ENCODE data around the gene KAZALD1.

The KAZALD1 gene

DNA sequence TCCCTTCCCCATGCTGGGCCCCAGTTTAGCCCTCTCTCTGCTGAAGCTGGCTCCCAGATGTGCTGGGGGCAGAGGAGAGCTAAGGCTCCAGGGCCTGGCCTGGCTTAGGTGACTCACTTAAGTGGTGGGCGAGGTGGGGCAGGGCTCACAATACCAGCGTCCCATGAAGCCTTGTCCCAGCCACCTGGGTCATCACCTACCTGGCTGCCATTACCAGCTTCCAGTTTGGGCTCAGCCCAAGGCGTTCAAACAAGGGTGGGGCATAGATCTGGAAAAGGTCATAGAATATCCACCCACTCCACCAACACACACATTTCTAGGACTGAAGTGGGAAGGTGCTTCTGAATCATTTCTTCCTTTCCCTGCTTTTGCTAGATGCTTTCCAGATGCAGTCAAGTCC lies 8.3 kb downstream of the KAZALD1 start:
- no peak for DNase-seq

DNA sequence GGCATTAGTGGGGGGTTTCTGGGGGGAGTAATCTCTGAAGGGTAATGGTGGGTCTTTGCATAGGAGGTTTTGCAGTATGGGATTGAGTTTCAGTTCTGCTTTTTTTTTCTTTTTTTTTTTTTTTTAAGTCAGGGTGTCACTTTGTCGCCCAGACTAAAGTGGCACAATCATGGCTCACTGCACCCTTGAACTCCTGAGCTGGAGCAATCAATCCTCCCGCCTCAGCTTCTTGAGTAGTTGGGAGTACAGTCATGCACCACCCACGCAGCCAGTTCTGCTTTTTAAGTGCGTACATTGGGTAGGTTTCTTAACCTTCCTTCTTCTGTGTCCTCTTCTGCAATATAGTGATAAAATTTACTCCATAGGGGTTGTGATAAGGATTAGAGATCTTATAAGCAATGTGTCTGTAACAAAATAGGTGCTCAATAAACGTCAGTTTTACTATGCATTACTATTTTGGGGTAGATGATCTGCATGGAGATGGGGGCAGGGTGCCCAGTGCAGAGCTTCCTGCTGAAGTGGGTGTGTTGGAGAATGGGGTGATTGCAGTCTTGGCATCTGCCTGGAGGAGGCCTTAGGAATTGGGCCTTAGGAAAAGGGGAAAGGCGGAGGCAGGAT lies 9.6 kb downstream of the KAZALD1 start:
- peak; percentile 84 for DNase-seq

DNA sequence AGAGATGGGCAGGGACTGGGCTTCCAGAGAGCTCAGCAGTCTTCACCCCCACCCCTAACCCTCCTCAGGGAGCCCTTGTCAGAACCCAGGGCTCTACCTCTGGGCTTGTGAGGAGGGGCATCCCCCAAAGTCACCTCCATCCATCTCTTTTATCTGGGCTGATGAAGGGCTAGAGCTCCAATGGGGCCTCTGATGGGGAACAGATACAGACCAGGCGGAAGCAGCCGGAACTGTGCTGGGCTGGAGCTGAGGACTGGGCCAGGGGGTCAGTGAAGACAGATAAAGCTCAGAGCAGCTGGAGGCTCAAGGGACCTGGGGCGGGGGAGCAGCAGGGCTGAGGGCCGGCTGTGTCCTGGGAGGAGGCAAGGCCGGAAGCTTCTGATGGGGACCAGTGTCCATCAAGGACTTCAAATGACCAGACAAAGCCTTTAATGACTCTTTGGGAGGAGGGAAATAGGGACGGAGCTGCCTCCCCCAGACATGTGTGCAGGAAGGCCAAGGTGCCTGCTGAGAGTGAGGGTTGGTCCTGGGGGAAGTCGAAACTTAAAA lies 10.2 kb downstream of the KAZALD1 start:
- DNase-seq = no peak

DNA sequence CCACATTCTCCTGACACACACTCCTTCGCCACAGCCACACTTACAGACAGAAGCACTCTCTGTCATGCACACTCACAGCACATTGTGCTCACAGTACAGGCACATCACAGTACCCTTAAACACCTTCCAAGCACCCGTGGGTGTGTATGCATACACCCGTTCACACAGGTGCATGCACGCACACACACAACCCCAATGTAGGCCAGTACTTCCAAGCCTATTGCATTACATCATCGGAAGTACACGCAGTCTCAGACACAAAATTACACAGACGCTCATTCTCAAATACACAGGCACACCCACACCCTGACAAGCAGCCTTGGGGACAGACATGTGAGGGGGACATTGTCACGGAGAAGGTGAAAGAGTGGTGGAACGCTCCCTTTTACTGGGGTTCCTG lies 11.1 kb downstream of the KAZALD1 start:
- DNase-seq = no peak

DNA sequence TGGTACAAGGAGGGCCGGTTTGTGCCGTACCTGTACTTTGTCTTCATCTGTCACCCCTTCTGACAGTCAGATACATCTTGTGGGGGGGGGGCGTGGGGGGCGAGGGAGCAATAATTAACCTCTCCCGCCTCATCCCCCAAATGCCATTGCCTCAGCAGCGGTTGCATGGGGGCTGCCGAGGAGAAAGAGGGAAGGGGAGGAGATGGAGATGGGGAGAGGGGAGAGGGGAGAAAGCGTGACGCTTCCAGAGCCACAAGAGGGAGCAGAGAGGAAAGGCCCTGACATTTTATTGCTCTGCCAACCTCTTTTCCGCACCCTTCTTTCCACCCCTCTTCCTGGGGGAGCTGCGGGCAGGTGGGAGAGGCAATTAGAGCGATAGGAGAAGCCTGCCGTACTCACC lies 11.8 kb downstream of the KAZALD1 start:
- DNase-seq = no peak

DNA sequence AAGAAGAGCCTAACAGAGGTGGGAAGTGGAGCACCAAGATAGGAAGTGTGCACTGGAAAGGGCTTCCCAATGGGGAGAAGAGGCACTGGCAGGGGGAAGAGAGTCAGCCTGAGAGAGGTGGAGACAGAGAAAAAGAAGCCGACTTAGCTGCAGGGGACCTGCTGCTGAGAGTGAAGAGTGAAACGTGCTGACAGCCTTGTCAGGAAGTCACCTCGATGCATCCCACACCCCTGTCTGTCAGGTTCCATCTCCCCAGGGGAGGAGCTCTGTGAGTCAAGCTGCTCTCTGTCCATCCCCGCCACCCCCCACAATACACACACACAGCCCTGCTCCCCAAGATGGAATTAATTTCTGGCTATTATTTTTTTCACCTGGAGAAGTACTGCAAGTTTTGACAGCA lies 14.0 kb downstream of the KAZALD1 start:
- no peak for DNase-seq

DNA sequence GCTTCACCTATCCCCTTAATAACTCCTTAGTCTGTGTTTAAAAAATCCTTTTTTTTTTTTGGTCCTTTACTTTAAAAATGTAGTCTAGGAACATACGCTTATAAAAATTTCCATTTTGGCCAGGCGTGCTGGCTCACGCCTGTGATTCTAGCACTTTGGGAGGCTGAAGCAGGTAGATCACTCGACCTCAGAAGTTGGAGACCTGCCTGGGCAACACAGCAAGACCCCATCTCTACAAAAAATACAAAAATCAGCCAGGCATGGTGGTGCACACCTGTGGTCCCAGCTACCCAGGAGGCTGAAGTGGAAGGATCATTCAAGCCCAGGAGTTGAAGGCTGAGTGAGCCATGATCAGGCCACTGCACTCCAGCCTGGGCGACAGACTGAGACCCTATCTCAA lies 14.8 kb downstream of the KAZALD1 start:
- no peak for DNase-seq

DNA sequence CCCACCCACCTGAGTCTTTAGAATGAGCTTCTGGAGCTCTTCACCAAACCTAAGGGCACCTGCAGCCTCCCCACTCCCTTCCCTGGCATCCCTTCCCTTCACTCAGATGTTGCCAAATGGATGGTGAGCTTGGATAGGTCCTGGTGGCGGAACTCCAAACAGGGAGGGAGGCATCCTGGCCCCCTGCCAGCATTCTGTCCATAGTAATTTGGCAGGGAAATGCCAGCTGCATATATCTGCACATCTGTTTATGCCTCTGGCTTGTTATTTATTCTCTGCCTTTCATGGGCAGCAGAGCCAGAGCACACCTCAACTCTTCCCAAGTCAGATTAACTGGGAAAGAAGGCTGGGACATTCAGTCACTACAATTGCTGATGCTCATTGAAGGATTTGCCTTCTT lies 18.1 kb downstream of the KAZALD1 start:
- no peak for DNase-seq

DNA sequence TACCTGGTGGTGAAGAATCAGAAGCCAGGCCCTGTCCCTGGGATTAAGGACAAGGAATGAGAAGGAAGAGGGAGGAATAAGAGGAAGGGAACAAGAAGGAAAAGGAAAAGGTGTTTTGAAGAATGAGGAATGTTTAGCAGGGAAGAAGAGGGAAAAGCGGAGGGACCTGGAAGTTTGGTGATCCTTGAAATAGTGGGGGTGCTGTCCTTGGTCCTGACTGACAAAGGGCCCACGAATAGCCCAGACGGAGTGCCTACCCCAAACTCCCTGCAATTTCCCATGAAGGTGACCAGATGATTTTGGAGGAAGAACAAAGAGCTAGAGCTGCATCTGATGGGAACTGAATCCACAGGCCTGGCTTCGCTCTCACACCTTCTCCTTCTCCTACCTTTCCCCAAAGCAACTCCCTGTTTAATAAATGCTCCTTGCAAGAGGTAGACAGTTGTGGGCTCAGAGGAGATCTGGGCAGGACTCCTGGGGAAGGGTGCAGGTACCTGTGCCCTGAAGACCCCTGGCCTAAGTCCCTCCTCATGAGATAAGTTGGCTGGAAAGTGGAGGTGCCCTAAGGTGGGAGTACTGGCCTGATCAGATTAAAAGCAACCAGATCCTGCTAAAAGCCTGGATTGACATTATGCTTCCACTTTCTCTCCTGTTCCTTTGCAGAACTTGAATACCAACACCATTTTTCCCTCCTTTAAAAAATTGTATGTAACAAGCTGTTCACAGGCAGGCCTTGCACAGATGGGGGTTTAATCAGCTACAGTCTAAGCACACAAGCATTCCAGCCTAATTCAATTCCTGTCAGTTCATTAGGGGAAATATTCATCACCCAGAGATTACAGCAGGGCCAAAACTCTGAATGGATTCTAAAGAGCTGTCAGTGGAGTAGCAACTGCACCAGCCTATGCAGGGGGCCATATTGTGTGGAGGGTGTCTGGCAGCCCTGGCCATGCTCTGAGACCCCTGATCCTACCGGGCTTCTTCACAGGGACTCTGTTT lies 19.4 kb downstream of the KAZALD1 start:
- DNase-seq = no peak

DNA sequence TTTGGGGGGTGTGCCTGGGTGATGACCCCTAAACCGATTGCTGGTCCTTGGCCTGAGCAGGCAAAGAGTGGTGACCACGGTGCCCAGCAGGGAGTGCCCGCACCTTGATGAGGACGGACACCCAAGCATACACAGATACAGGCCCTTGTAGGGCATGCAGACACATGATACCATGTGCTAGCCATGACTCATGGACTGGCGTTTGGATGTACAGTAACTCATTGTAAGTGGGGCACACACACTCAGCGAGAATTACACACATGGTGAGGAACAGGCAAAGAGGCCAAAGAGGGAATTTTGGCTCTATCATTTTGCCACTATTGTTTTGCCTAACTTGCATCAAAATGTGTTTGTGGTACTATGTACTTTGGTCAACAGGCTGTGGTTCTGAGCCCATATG lies 24.1 kb downstream of the KAZALD1 start:
- no peak for DNase-seq

DNA sequence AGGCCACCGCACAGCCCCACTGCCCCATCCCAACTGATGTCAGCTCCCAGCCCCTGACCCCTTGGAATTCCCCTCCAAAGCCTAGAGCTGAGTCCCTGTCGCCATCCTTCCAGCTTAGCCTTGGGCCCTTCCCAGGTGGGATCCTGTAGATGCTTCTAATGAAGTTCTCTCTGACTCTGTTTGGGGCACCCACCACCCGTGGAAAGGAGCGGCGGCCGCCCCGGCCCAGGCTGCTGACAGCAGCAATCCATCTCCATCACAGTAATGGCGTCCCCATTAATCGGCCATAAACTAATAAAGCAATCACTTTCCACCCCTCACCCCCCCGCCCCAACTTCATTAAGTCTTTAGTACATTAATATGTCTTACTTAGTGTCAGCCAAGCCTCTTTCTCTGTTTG lies 25.6 kb downstream of the KAZALD1 start:
- no peak for DNase-seq

DNA sequence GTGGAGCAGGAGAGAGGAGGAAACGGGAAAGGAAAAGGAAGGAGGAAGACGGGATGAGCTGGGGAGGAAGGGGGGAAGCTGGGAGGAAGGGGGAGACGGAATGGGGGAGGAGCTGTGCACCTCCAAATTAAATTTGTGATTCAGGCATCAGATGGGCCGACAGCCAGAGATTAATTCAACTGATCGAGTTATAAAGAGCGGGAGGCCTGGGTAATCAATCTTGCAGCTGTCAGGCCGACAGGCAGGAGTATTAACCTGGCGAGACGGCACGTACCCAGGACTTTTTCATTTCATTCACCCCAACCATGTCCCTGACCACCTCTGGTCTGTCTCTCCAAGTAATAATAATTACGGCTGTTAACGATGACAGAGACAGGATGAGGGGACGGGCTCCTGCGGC lies 26.2 kb downstream of the KAZALD1 start:
- DNase-seq = no peak

DNA sequence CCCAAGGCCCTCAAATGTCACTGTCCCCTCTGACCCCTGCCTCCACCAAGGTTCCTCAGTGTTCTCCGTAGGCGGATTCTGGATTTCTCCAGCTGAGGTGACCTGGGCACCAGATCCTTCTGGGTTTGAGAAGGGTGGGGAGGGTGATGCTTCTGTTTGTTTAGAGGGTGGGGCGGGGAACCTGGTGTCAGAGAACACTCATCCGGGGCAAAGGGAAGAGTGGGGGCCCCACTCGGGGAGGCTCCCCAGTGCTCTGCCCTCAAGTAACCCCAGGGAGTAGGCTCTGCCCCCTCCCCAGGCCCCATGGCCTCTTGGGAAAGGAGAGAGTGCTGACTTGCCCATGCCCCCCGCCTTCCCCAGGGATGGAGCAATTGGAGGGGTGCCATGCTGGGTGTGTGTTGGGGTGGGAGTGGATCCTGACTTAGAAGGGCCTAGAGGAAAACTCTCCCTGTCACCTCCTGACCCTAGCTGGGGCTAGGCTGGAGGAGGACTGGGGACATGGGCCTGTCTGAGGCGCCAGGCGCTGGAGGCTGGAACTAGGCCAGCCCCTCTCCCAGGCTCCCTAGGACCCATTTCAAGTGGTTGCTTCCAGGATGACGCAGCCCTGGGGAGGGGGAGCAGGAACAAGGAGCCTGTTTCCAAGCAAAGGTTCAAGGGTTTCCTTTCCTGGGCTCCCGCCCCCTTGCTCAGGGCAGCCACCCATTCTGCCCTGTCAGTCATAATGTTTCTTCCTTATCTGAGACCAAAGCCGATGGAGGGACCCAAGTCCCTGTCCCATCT lies 27.9 kb downstream of the KAZALD1 start:
- no peak for DNase-seq

DNA sequence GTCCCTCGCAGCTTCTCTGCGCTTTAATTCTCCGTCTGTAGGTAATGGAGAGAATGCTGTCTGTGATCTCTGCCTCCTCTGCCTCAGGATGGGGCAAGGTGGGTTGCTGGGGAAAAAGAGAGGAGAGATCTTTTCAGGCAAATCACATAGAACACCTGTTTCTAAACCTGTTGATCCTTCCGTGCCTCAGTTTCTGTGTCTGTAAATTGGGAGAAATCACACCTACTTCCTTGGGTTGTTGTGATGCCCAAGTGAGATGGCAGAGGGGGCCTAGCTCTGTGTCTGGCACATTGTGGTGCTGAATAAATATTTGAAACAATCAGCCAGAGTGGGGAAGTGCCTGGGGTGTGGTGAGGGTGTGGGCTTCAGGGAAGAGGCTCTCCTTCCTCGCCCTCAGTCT lies 28.8 kb downstream of the KAZALD1 start:
- DNase-seq = no peak

DNA sequence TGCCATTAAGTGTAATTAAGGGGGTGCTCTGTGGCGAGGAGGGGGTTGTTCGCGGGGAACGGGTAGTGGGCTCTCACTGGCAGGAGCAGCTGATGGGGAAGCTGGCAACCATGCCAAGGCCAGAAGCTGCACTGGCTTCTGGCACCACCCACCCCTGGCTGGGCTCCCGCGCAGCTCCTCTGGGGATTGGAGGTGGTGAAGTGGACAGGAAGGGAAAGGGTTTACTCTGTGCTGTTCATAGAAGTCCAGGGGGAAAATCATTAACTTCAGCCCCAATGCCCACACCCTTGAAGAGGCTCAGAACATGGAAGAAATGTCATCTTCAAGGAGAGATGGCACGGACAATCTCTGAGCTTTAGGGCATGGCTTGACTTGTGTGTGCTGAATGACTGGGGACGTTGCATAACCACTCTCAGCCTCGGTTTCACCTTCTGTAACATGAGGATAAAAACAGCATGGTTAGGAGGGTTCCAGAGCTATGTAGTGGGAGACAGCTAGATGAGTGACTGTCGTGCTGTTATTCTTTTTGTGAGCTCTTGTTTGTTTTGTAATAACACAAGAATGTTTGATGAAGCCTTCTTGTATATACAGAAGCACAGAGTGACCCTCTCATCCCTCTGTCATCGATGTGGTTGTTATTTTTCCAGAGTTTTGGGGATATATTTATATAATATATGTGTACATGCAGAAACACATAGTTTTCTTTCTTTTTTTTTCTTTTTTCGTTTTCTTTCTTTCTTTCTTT lies 29.9 kb downstream of the KAZALD1 start:
- no peak for DNase-seq

DNA sequence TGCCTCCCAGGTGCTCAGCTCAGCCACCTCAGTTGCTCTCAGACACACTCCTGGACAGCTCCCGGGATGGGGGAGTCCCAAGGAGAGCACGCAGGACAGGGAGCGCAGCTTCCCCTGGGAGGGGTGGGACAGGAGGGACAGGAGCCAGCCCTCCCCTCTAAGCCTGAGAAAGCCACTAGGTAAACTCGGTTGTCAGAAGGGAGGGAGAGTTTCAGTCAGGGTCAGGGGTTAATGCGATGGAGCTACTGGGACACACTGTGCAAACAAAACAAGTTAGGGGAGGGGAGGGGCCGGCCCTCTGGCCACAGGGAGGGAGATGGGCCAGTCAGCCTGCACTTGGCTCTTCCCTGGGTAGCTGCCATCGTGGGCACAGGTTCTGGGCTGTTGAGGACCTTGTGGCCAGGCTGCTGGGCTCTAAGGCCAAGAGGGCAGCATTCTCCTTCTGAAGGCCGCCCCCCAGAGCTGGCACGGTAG lies 31.1 kb downstream of the KAZALD1 start:
- no peak for DNase-seq

DNA sequence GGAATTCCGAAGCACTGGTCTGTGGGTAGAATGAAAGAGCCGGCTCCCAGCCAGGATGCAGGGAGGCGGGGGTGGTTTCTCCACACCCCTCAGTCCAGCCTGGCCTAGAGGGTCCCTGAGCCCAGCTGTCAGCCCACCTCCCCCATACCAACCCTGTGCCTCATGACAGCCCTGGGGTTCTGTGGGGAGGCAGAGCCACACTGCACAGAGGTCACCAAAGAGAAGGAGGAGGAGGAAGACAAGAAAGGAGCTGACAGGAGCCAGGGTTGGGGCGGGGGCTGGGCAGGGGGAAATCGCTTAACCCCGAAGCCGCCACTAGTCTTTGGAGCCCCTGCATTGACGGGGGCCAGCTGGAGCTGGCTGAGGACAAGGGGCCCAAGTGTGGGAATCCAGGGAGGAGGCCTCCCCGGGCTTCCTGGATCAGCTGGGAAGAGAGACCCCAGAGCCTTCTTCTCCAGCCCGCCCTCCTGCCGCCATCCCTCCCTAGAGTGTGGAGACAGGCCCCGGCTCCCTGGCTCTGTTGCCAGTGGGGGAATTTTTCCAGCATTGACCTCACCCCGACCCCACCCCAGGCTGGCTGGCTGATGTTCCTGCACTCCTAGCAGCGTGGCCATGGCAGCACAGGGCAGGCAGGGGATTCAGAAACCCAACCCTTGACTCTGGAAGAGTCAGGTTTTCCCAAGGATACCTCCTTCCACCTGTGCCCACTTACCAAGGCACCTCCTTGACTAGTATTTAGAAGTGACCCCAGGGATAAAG lies 32.5 kb downstream of the KAZALD1 start:
- DNase-seq = no peak

DNA sequence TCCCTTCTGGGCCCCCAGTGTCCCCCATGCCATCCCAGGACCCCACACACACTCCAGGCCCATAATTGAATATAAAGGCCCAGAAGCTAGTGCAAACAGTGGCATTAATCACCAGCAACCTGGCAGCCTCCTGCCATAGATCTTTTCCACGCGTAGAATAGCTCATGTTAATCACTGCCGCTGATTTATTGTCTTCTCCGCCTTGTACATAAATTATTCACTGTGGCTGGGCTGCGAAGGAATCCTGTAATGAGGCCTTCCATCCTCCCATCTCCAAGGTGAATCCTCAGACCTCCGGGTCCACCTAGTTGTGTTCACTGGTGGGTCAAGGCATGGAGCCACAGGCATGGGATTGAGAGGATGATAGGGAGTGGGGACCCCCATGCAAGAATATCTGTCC lies 33.2 kb downstream of the KAZALD1 start:
- DNase-seq = no peak

DNA sequence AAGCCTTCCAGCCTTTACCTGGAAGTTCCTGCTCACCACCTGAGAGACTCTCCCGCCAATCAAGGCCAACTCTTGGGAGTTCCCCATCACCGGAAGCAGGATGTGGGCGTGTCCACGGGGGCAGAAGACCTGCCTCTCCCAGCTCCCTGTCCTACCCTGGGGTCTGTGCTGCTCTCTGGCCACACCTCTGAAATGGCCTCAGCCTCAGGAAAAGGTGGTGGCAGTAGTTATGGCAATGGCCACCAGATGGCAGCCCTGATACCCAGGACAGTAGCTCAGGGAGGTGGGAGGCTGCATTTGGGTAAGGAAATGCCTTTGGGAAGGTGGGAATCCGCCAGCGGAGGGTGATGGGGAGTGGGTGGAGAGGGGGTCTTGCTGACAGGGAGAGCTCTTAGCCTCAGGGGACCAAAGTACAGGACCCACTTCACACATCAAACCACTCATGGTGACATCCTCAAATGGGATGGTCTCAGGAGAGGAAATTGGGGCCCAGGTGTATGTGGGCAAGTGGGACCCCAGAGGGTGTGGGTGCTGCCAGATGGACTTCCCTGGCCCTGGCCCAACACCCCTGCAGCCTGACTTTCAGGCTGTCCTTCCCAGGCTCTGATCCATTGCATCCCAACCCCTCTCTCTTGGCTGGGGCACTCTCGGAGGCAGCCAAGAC lies 33.9 kb downstream of the KAZALD1 start:
- DNase-seq = peak; percentile 68

DNA sequence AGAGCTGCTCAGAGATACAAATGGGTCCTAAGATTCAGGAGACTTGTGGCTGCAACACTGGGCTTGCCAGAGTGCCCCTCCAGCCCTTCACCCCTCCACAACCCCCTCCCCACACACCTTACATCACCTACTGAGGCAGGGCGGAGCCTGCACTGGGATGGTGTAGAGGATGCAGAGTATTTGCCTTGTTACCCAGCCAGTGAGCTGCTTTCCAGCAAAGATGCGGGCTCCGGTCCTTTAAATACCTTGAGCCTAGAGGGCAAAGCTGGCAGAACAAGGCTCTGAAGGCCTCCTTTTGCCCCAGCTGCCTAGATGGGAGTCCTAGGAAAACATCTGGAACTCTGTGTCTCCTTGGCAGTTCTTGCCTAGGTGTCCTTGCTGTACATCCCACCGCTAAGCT lies 34.6 kb downstream of the KAZALD1 start:
- no peak for DNase-seq

DNA sequence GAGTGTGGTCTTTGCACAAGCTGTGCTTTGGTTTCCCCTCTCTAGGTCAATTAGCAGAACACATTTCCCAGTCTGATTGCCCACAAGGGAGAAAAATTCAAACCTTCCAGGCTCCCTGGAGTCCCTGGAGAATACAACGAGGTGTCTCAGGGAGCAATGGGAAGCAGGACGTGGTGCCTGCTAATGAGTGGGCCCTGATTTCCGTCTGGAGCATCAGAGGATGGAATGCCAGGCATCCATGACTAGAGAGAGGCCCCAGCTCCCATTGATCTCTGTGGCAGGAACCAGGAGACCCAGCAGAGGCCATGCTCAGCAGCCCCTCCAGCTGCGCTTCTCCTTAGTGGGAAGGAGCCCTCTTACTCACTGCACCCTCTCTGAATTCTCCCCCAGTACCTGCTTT lies 36.1 kb downstream of the KAZALD1 start:
- DNase-seq = no peak
